ENCODE results near the gene KCTD17. TPM values are rescaled to one million over a fixed set of nuclear protein-coding genes. Genes with fewer than 3 reads are reported as not detected.
A peak's percentile ranks its signal among the peaks of the same experiment; 100 is the strongest.

KCTD17 gene
- total and polyA plus RNA-seq, 2 of the 13 experiments (the other 11 are each of a cell fraction or from before 2014, with no cell fraction given) = 5.3 to 11.7 TPM

GRCh38 chr22:37019309-37020191, 32.0 kb upstream of the KCTD17 start, which contains the start of the genes MPST and TST (continued):
- TF ChIP-seq NFAT5 (CRISPR knock-in tag; IDR thresholded peaks at IDR 0.05) = no peak
- TF ChIP-seq ZKSCAN5 (CRISPR knock-in tag; IDR thresholded peaks at IDR 0.05) = no peak
- TF ChIP-seq ZNF672 (CRISPR knock-in tag; IDR thresholded peaks at IDR 0.05) = no peak
- peak; percentile 2; the same call in 1 of the 2 replicates for TF ChIP-seq ZNF329 (CRISPR knock-in tag; IDR thresholded peaks at IDR 0.05; ENCODE audit: low read depth)
- TF ChIP-seq TERF1 (CRISPR knock-in tag; IDR thresholded peaks at IDR 0.05) = no peak
- TF ChIP-seq ERF (CRISPR knock-in tag; IDR thresholded peaks at IDR 0.05) = no peak
- 0 out of 2 replicates have a peak, but pooled peaks have one; percentile 51 for TF ChIP-seq NCOA1 (CRISPR knock-in tag; IDR thresholded peaks at IDR 0.05)
- no peak; the same call in 1 of the 2 replicates for TF ChIP-seq KDM3A (CRISPR knock-in tag; IDR thresholded peaks at IDR 0.05; ENCODE audit: low read depth)
- TF ChIP-seq SP4 (CRISPR knock-in tag; IDR thresholded peaks at IDR 0.05) = peak; percentile 38
- no peak for TF ChIP-seq ZNF318 (CRISPR knock-in tag; IDR thresholded peaks at IDR 0.05)
- TF ChIP-seq PBX2 (CRISPR knock-in tag; IDR thresholded peaks at IDR 0.05) = no peak
- no peak; the same call in 1 of the 2 replicates for TF ChIP-seq PAX8 (CRISPR knock-in tag; IDR thresholded peaks at IDR 0.05; ENCODE audit: borderline replicate concordance)
